ENCODE data around the gene KPNA5.
"Not testable (repeated sequence)": the region's sequence is repeated elsewhere in the genome, so short reads cannot be mapped to it uniquely, and the experiment has no call there.

KPNA5 gene

DNA sequence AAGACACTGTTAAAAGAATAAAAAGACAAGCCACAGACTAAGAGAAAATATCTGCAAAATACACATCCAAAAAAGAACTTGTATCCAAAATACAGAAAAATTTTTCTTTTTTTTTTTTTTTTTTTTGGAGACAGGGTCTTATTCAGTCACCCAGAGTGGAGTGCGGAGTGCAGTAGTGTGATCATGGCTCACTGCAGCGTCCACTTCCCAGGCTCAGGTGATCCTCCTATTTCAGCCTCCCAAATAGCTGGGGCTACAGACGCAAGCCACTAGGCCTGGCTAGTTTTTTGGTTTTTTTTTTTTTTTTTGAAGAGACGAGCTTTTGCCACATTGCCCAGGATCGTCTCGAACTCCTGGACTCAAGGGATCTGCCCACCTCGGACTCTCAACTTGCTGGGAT, 15.5 kb upstream of the KPNA5 start:
- TF ChIP-seq Cebpa-rat (IDR thresholded peaks at IDR 0.05): no peak
- Histone ChIP-seq H3K36me3 (peaks cover 24% of the 10 kb centered on the region; the same call in 1 of the 2 replicates), H3K4me2 (peak overlapping the region; percentile 75), H3K4me1 (peaks cover 27% of the 10 kb centered on the region), H3K27ac (no peak overlapping the region), H3K4me3 (peak overlapping the region; percentile 45; the same call in 1 of the 2 replicates), H3K9me3 (no peaks in the 10 kb centered on the region), H4K20me1 (peaks cover 51% of the 10 kb centered on the region), H3K9ac (0 out of 2 replicates have a peak overlapping the region, but pooled peaks have one; percentile 38), H3K27me3 (no peaks in the 10 kb centered on the region)

DNA sequence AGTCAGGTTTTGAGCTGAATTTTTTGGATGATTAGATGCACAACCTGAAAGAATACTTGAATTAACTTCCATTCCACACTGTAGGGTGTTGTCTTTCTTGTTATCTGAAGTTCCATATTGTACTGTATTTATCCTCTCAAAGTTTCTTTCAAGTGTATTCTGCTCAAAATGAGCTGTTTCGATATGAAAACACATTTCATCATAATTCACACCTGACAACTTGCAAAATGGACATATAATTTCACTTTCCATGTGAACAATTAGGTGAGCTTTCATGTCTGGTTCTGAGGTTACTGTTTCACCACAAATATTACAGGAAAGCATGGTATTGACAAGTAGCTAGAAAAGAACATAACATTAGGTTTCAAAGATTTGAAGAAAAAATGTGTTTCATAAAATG, 14.1 kb upstream of the KPNA5 start:
- Histone ChIP-seq H4K20me1 (peaks cover 41% of the 10 kb centered on the region), H3K36me3 (peaks cover 15% of the 10 kb centered on the region; the same call in 1 of the 2 replicates), H3K4me3 (0 out of 2 replicates have a peak overlapping the region, but pooled peaks have one; percentile 3), H3K9ac (peak overlapping the region; percentile 43; the same call in 1 of the 2 replicates), H3K4me2 (peak overlapping the region; percentile 75), H3K27me3 (no peaks in the 10 kb centered on the region), H3K27ac (no peak overlapping the region), H3K4me1 (peaks cover 27% of the 10 kb centered on the region), H3K9me3 (no peaks in the 10 kb centered on the region)
- no peak for TF ChIP-seq Cebpa-rat (IDR thresholded peaks at IDR 0.05)

DNA sequence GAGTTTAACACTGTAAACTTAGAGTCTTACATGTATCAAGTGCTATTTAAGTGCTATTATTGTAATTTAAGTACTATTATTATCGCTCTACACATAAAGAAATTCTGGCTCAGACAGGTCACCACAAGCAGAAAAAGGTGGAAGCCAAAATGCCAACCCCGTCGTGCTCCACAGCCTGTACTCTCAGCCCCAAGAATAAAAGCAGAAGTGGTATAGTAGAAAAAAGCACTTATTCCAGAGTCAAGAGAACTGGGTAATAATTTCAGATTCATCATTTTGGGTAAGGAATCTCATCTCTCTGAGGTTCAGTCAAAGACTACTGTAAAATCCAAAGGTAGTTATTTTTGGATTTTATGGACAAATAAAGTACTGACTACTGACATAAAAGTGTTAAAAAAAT, 13.4 kb upstream of the KPNA5 start:
- H3K4me3 ChIP-seq: peak overlapping the region; percentile 93
- no peaks in the 10 kb centered on the region for H3K27me3 ChIP-seq
- peaks cover 9% of the 10 kb centered on the region; the same call in 1 of the 2 replicates for H3K36me3 ChIP-seq
- peaks cover 27% of the 10 kb centered on the region for H3K4me1 ChIP-seq
- peak overlapping the region; percentile 91 for H3K9ac ChIP-seq
- no peaks in the 10 kb centered on the region for H3K9me3 ChIP-seq
- peak overlapping the region; percentile 75 for H3K4me2 ChIP-seq
- no peak for TF ChIP-seq Cebpa-rat (IDR thresholded peaks at IDR 0.05)
- H3K27ac ChIP-seq: peak overlapping the region; percentile 83
- peaks cover 33% of the 10 kb centered on the region for H4K20me1 ChIP-seq

DNA sequence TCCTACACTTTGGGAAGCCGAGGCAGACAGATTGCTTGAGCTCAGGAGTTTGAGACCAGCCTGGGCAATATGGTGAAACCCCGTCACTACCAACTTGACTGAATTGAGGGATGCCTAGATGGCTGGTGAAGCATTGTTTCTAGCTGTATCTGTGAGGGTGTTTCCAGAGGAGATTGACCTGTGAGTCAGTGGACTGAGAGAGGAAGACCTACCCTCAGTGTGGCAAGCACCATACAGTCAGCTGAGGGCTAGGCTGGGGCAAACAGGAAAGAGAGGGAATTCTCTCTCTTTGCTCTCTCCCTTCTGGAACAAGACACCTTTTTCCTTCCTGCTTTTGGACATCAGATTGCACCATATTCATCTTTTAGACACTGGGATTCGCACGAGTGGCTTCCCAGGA, 8.7 kb upstream of the KPNA5 start:
- Histone ChIP-seq H3K9me3 (no peaks in the 10 kb centered on the region), H3K4me3 (no peak overlapping the region)

GRCh38 chr6:116676021-116676420, 5.0 kb upstream of the KPNA5 start:
- no peak overlapping the region for H3K27ac ChIP-seq
- H3K36me3 ChIP-seq: no peaks in the 10 kb centered on the region
- H3K4me2 ChIP-seq: no peak overlapping the region
- H3K4me1 ChIP-seq: peaks cover 8% of the 10 kb centered on the region
- H3K9me3 ChIP-seq: no peaks in the 10 kb centered on the region
- H3K9ac ChIP-seq: no peak overlapping the region
- TF ChIP-seq Cebpa-rat (IDR thresholded peaks at IDR 0.05): no peak
- no peaks in the 10 kb centered on the region for H3K27me3 ChIP-seq
- no peaks in the 10 kb centered on the region for H4K20me1 ChIP-seq
- H3K4me3 ChIP-seq: no peak overlapping the region

More for the DNA sequence above, 8.7 kb upstream of the KPNA5 start:
- Histone ChIP-seq H3K4me1 (peaks cover 3% of the 10 kb centered on the region), H3K4me2 (no peak overlapping the region), H3K27ac (no peak overlapping the region), H3K36me3 (no peaks in the 10 kb centered on the region), H4K20me1 (0 out of 2 replicates have a peak, but pooled peaks cover 11% of the 10 kb centered on the region), H3K27me3 (no peaks in the 10 kb centered on the region), H3K9ac (no peak overlapping the region)
- no peak for TF ChIP-seq Cebpa-rat (IDR thresholded peaks at IDR 0.05)

GRCh38 chr6:116682334-116682712, 1.3 kb downstream of the KPNA5 start:
- Histone ChIP-seq H3K4me3 (peak overlapping the region; percentile 83), H3K27me3 (no peaks in the 10 kb centered on the region), H3K27ac (no peak overlapping the region), H3K4me1 (peaks cover 25% of the 10 kb centered on the region), H3K9ac (no peak overlapping the region), H3K4me2 (peak overlapping the region; percentile 83), H4K20me1 (peaks cover 31% of the 10 kb centered on the region), H3K9me3 (0 out of 2 replicates have a peak, but pooled peaks cover 6% of the 10 kb centered on the region), H3K36me3 (peaks cover 22% of the 10 kb centered on the region)
- TF ChIP-seq Cebpa-rat (IDR thresholded peaks at IDR 0.05): no peak

- Histone ChIP-seq H3K36me3 (peaks cover 33% of the 10 kb centered on the region), H3K4me3 (no peak overlapping the region), H3K9me3 (0 out of 2 replicates have a peak, but pooled peaks cover 6% of the 10 kb centered on the region), H3K4me1 (peaks cover 17% of the 10 kb centered on the region), H3K4me2 (no peak overlapping the region), H3K9ac (no peak overlapping the region), H4K20me1 (peaks cover 52% of the 10 kb centered on the region), H3K27me3 (no peaks in the 10 kb centered on the region), H3K27ac (no peak overlapping the region)
- TF ChIP-seq Cebpa-rat (IDR thresholded peaks at IDR 0.05): no peak
These were observed 4.5 kb downstream of the KPNA5 start for GRCh38 chr6:116685437-116685993.

- not testable (repeated sequence) for H3K4me3 ChIP-seq, H3K9me3 ChIP-seq, H3K9ac ChIP-seq, H3K27ac ChIP-seq, H3K27me3 ChIP-seq, H3K4me2 ChIP-seq
- peaks cover 60% of the 10 kb centered on the region for H4K20me1 ChIP-seq
- peaks cover 15% of the 10 kb centered on the region for H3K4me1 ChIP-seq
- H3K36me3 ChIP-seq: peaks cover 42% of the 10 kb centered on the region
These were observed 5.6 kb downstream of the KPNA5 start for GRCh38 chr6:116686475-116687101.

DNA sequence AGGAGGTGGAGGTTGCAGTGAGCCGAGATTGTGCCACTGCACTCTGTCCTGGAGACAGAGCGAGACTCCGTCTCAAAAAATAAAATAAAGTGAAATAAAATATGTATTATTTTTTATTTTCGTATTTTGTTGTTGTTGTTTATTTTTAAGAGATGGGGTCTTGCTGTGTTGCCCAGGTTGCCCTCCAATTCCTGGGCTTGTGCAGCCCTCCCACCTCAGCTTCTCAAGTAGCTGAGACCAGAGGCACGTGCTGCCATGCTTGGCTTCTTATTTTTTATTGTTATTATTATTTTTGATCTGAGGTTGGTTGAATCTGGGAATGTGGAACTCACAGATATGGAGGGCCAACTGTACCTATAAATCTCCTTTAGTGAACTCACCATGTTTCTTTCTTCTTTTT, 10.1 kb downstream of the KPNA5 start:
- peaks cover 32% of the 10 kb centered on the region for H3K36me3 ChIP-seq
- peaks cover 5% of the 10 kb centered on the region for H3K4me1 ChIP-seq
- H3K27me3 ChIP-seq: no peaks in the 10 kb centered on the region
- peaks cover 51% of the 10 kb centered on the region for H4K20me1 ChIP-seq
- H3K27ac ChIP-seq: no peak overlapping the region
- H3K9ac ChIP-seq: no peak overlapping the region
- H3K9me3 ChIP-seq: no peaks in the 10 kb centered on the region
- H3K4me3 ChIP-seq: no peak overlapping the region
- TF ChIP-seq Cebpa-rat (IDR thresholded peaks at IDR 0.05): no peak
- H3K4me2 ChIP-seq: no peak overlapping the region

DNA sequence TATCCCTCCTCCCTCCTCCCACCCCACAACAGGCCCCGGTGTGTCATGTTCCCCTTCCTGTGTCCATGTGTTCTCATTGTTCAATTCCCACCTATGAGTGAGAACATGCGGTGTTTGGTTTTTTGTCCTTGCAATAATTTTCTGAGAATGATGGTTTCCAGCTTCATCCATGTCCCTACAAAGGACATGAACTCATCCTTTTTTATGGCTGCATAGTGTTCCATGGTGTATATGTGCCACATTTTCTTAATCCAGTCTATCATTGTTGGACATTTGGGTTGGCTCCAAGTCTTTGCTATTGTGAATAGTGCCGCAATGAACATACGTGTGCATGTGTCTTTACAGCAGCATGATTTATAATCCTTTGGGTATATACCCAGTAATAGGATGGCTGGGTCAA, 11.9 kb downstream of the KPNA5 start:
- not testable (repeated sequence) for H3K27me3 ChIP-seq, H3K27ac ChIP-seq, H3K9ac ChIP-seq, H3K4me3 ChIP-seq, H3K4me1 ChIP-seq, H3K4me2 ChIP-seq, H3K9me3 ChIP-seq
- peaks cover 32% of the 10 kb centered on the region for H3K36me3 ChIP-seq
- H4K20me1 ChIP-seq: peaks cover 51% of the 10 kb centered on the region

DNA sequence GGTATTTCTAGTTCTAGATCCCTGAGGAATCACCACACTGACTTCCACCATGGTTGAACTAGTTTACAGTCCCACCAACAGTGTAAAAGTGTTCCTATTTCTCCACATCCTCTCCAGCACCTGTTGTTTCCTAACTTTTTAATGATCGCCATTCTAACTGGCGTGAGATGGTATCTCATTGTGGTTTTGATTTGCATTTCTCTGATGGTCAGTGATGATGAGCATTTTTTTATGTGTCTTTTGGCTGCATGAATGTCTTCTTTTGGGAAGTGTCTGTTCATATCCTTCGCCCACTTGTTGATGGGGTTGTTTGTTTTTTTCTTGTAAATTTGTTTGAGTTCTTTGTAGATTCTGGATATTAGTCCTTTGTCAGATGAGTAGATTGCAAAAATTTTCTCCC, 12.3 kb downstream of the KPNA5 start:
- Histone ChIP-seq H4K20me1 (peaks cover 47% of the 10 kb centered on the region), H3K36me3 (peaks cover 32% of the 10 kb centered on the region)
- not testable (repeated sequence) for H3K27me3 ChIP-seq, H3K4me1 ChIP-seq, H3K27ac ChIP-seq, H3K4me2 ChIP-seq, H3K9ac ChIP-seq, H3K4me3 ChIP-seq, H3K9me3 ChIP-seq
